ENCODE results near the gene ATP5PF.
"Not testable (repeated sequence)": the region's sequence is repeated elsewhere in the genome, so short reads cannot be mapped to it uniquely, and the experiment has no call there.

ATP5PF gene

GRCh38 chr21:25722631-25723030 lies 12.1 kb downstream of the ATP5PF start:
- peaks cover 41% of the 10 kb centered on the region for H3K36me3 ChIP-seq (ENCODE audit: insufficient read depth, low read length)
- H3K4me3 ChIP-seq (ENCODE audit: low read depth, low read length), result no peak overlapping the region
- no peaks in the 10 kb centered on the region for H3K4me1 ChIP-seq (ENCODE audit: control insufficient read depth, insufficient read depth, low read length, unreplicated experiment)
- no peaks in the 10 kb centered on the region for H3K27me3 ChIP-seq (ENCODE audit: insufficient read depth, low read length)
- peaks cover 2% of the 10 kb centered on the region for H3K79me2 ChIP-seq (ENCODE audit: control insufficient read depth, insufficient read depth, low read length, unreplicated experiment)
- H2AFZ ChIP-seq (ENCODE audit: low read length, unreplicated experiment), result no peak overlapping the region
- H3K27ac ChIP-seq (ENCODE audit: low read depth, low read length), result no peak overlapping the region

- peaks cover 36% of the 10 kb centered on the region for H3K36me3 ChIP-seq (ENCODE audit: insufficient read depth, low read length)
- no peaks in the 10 kb centered on the region for H3K4me1 ChIP-seq (ENCODE audit: control insufficient read depth, insufficient read depth, low read length, unreplicated experiment)
- no peak overlapping the region for H3K27ac ChIP-seq (ENCODE audit: low read depth, low read length)
- H3K27me3 ChIP-seq (ENCODE audit: insufficient read depth, low read length), result no peaks in the 10 kb centered on the region
- no peak overlapping the region for H2AFZ ChIP-seq (ENCODE audit: low read length, unreplicated experiment)
- H3K79me2 ChIP-seq (ENCODE audit: control insufficient read depth, insufficient read depth, low read length, unreplicated experiment), result no peaks in the 10 kb centered on the region
- no peak overlapping the region for H3K4me3 ChIP-seq (ENCODE audit: low read depth, low read length)
These were observed 12.7 kb downstream of the ATP5PF start for GRCh38 chr21:25721987-25722386.

- Histone ChIP-seq H3K79me2 (ENCODE audit: control insufficient read depth, insufficient read depth, low read length, unreplicated experiment) (no peaks in the 10 kb centered on the region), H2AFZ (ENCODE audit: low read length, unreplicated experiment) (no peak overlapping the region), H3K4me3 (ENCODE audit: low read depth, low read length) (no peak overlapping the region), H3K36me3 (ENCODE audit: insufficient read depth, low read length) (0 out of 2 replicates have a peak, but pooled peaks cover 8% of the 10 kb centered on the region), H3K27me3 (ENCODE audit: insufficient read depth, low read length) (no peaks in the 10 kb centered on the region), H3K4me1 (ENCODE audit: control insufficient read depth, insufficient read depth, low read length, unreplicated experiment) (no peaks in the 10 kb centered on the region), H3K27ac (ENCODE audit: low read depth, low read length) (no peak overlapping the region)
These were observed 17.1 kb downstream of the ATP5PF start for GRCh38 chr21:25717491-25718147.

GRCh38 chr21:25714066-25714465 lies 20.6 kb downstream of the ATP5PF start:
- H3K79me2 ChIP-seq (ENCODE audit: control insufficient read depth, insufficient read depth, low read length, unreplicated experiment); H2AFZ ChIP-seq (ENCODE audit: low read length, unreplicated experiment); H3K36me3 ChIP-seq (ENCODE audit: insufficient read depth, low read length): not testable (repeated sequence)

GRCh38 chr21:25710550-25710949 lies 24.2 kb downstream of the ATP5PF start:
- Histone ChIP-seq H3K27ac (ENCODE audit: low read depth, low read length) (no peak overlapping the region), H3K27me3 (ENCODE audit: insufficient read depth, low read length) (no peaks in the 10 kb centered on the region), H2AFZ (ENCODE audit: low read length, unreplicated experiment) (no peak overlapping the region), H3K36me3 (ENCODE audit: insufficient read depth, low read length) (no peaks in the 10 kb centered on the region), H3K4me1 (ENCODE audit: control insufficient read depth, insufficient read depth, low read length, unreplicated experiment) (no peaks in the 10 kb centered on the region), H3K4me3 (ENCODE audit: low read depth, low read length) (no peak overlapping the region), H3K79me2 (ENCODE audit: control insufficient read depth, insufficient read depth, low read length, unreplicated experiment) (no peaks in the 10 kb centered on the region)

More at GRCh38 chr21:25714066-25714465, 20.6 kb downstream of the ATP5PF start:
- H3K27ac ChIP-seq (ENCODE audit: low read depth, low read length); H3K4me1 ChIP-seq (ENCODE audit: control insufficient read depth, insufficient read depth, low read length, unreplicated experiment); H3K27me3 ChIP-seq (ENCODE audit: insufficient read depth, low read length); H3K4me3 ChIP-seq (ENCODE audit: low read depth, low read length): not testable (repeated sequence)

GRCh38 chr21:25709684-25710265 lies 24.9 kb downstream of the ATP5PF start:
- H3K79me2 ChIP-seq (ENCODE audit: control insufficient read depth, insufficient read depth, low read length, unreplicated experiment), result no peaks in the 10 kb centered on the region
- no peaks in the 10 kb centered on the region for H3K36me3 ChIP-seq (ENCODE audit: insufficient read depth, low read length)

GRCh38 chr21:25708467-25709065 lies 26.1 kb downstream of the ATP5PF start:
- H3K27me3 ChIP-seq (ENCODE audit: insufficient read depth, low read length), result no peaks in the 10 kb centered on the region
- no peak overlapping the region for H3K4me3 ChIP-seq (ENCODE audit: low read depth, low read length)
- H3K4me1 ChIP-seq (ENCODE audit: control insufficient read depth, insufficient read depth, low read length, unreplicated experiment), result no peaks in the 10 kb centered on the region
- no peak overlapping the region for H3K27ac ChIP-seq (ENCODE audit: low read depth, low read length)
- H2AFZ ChIP-seq (ENCODE audit: low read length, unreplicated experiment), result no peak overlapping the region
- H3K79me2 ChIP-seq (ENCODE audit: control insufficient read depth, insufficient read depth, low read length, unreplicated experiment), result no peaks in the 10 kb centered on the region
- H3K36me3 ChIP-seq (ENCODE audit: insufficient read depth, low read length), result no peaks in the 10 kb centered on the region

More at GRCh38 chr21:25709684-25710265, 24.9 kb downstream of the ATP5PF start:
- H2AFZ ChIP-seq (ENCODE audit: low read length, unreplicated experiment), result no peak overlapping the region
- H3K4me3 ChIP-seq (ENCODE audit: low read depth, low read length), result no peak overlapping the region
- H3K27me3 ChIP-seq (ENCODE audit: insufficient read depth, low read length), result no peaks in the 10 kb centered on the region
- no peaks in the 10 kb centered on the region for H3K4me1 ChIP-seq (ENCODE audit: control insufficient read depth, insufficient read depth, low read length, unreplicated experiment)
- H3K27ac ChIP-seq (ENCODE audit: low read depth, low read length), result no peak overlapping the region

GRCh38 chr21:25701529-25701928 lies 33.2 kb downstream of the ATP5PF start:
- no peaks in the 10 kb centered on the region for H3K4me1 ChIP-seq (ENCODE audit: control insufficient read depth, insufficient read depth, low read length, unreplicated experiment)
- no peaks in the 10 kb centered on the region for H3K36me3 ChIP-seq (ENCODE audit: insufficient read depth, low read length)
- no peak overlapping the region for H3K4me3 ChIP-seq (ENCODE audit: low read depth, low read length)
- H3K27ac ChIP-seq (ENCODE audit: low read depth, low read length), result no peak overlapping the region
- H2AFZ ChIP-seq (ENCODE audit: low read length, unreplicated experiment), result no peak overlapping the region
- no peaks in the 10 kb centered on the region for H3K27me3 ChIP-seq (ENCODE audit: insufficient read depth, low read length)
- no peaks in the 10 kb centered on the region for H3K79me2 ChIP-seq (ENCODE audit: control insufficient read depth, insufficient read depth, low read length, unreplicated experiment)

- no peak overlapping the region for H3K27ac ChIP-seq (ENCODE audit: low read depth, low read length)
- no peaks in the 10 kb centered on the region for H3K27me3 ChIP-seq (ENCODE audit: insufficient read depth, low read length)
- H2AFZ ChIP-seq (ENCODE audit: low read length, unreplicated experiment), result no peak overlapping the region
- H3K79me2 ChIP-seq (ENCODE audit: control insufficient read depth, insufficient read depth, low read length, unreplicated experiment), result no peaks in the 10 kb centered on the region
- H3K4me3 ChIP-seq (ENCODE audit: low read depth, low read length), result no peak overlapping the region
- H3K36me3 ChIP-seq (ENCODE audit: insufficient read depth, low read length), result no peaks in the 10 kb centered on the region
- H3K4me1 ChIP-seq (ENCODE audit: control insufficient read depth, insufficient read depth, low read length, unreplicated experiment), result no peaks in the 10 kb centered on the region
These were observed 34.0 kb downstream of the ATP5PF start for GRCh38 chr21:25700741-25701140.

- H3K4me3 ChIP-seq (ENCODE audit: low read depth, low read length); H3K27me3 ChIP-seq (ENCODE audit: insufficient read depth, low read length); H3K27ac ChIP-seq (ENCODE audit: low read depth, low read length); H3K79me2 ChIP-seq (ENCODE audit: control insufficient read depth, insufficient read depth, low read length, unreplicated experiment); H2AFZ ChIP-seq (ENCODE audit: low read length, unreplicated experiment); H3K36me3 ChIP-seq (ENCODE audit: insufficient read depth, low read length); H3K4me1 ChIP-seq (ENCODE audit: control insufficient read depth, insufficient read depth, low read length, unreplicated experiment): not testable (repeated sequence)
These were observed 39.2 kb downstream of the ATP5PF start for GRCh38 chr21:25695461-25695860.

GRCh38 chr21:25691976-25692375 lies 42.7 kb downstream of the ATP5PF start:
- H3K27ac ChIP-seq (ENCODE audit: low read depth, low read length), result no peak overlapping the region
- H3K36me3 ChIP-seq (ENCODE audit: insufficient read depth, low read length), result no peaks in the 10 kb centered on the region
- no peaks in the 10 kb centered on the region for H3K79me2 ChIP-seq (ENCODE audit: control insufficient read depth, insufficient read depth, low read length, unreplicated experiment)
- no peak overlapping the region for H2AFZ ChIP-seq (ENCODE audit: low read length, unreplicated experiment)
- no peak overlapping the region for H3K4me3 ChIP-seq (ENCODE audit: low read depth, low read length)
- H3K27me3 ChIP-seq (ENCODE audit: insufficient read depth, low read length), result no peaks in the 10 kb centered on the region
- H3K4me1 ChIP-seq (ENCODE audit: control insufficient read depth, insufficient read depth, low read length, unreplicated experiment), result no peaks in the 10 kb centered on the region
